B cell (primary cell): ENCODE data around the gene ARMC12. TPM values are rescaled to one million over a fixed set of nuclear protein-coding genes. Genes with fewer than 3 reads are reported as not detected.
A peak's percentile ranks its signal among the peaks of the same experiment; 100 is the strongest.

Experiments
- ATAC-seq: fragments of 200-7000 bp; cut with Tn5 transposase; one replicate; pipeline ENCODE4 v1.10.0; 2021; ENCODE audit warnings: low read depth, mild to moderate bottlenecking, moderate number of reproducible peaks, moderate library complexity
- CTCF ChIA-PET: fragments of 350-600 bp; sonication (Branson Sonifier 250); formaldehyde crosslinking; loops from one replicate; lab custom pipeline; 2021; ENCODE audit warnings: antibody characterized with exemption, inconsistent platforms; lab: Charles Lee
- POLR2A ChIA-PET: fragments of 350-600 bp; sonication (Branson Sonifier 250); formaldehyde crosslinking; loops from one replicate; lab custom pipeline; 2021; ENCODE audit warnings: antibody characterized with exemption; lab: Charles Lee
- DNase-seq: peaks from one replicate; pipeline ENCODE4 v3.0.0; 2013
- H2AFZ ChIP-seq: 2 replicates; pipeline ENCODE4 v1.6.1; 2012; ENCODE audit warnings: mild to moderate bottlenecking, low read depth, low read length; ENCODE audit not compliant: insufficient read depth, poor library complexity, severe bottlenecking
- H3K27ac ChIP-seq, 2 donors: 1 replicate in 1 of 2; 2 replicates in 1 of 2; pipeline ENCODE4 v1.5.1; 2012 to 2013; ENCODE audit warnings: low read length in 2 of 2, mild to moderate bottlenecking in 2 of 2, moderate library complexity in 1 of 2
- H3K27me3 ChIP-seq, 4 experiments: fragments of 200-600 bp in 1 of 4; sonication (generic) in 1 of 4; replicated peaks in 1 of 4; 1 replicate in 2 of 4; 2 replicates in 2 of 4; pipeline versions ENCODE4 v1.6.1 to v1.7.0; 2013 to 2016; ENCODE audit warnings: low read length in 3 of 4, mild to moderate bottlenecking in 2 of 4, mixed read lengths in 1 of 4, moderate library complexity in 1 of 4; ENCODE audit not compliant: insufficient read depth in 4 of 4, control insufficient read depth in 3 of 4; ENCODE audit errors: control extremely low read depth in 1 of 4
- H3K36me3 ChIP-seq, 2 experiments: replicated peaks in 1 of 2; 1 replicate in 1 of 2; 2 replicates in 1 of 2; pipeline versions ENCODE4 v1.6.1 to v1.7.1; 2013; ENCODE audit warnings: low read length in 1 of 2; ENCODE audit not compliant: insufficient read depth in 2 of 2, control insufficient read depth in 1 of 2; ENCODE audit errors: control extremely low read depth in 1 of 2, extremely low read depth in 1 of 2
- H3K4me1 ChIP-seq, 2 donors: fragments of 200-600 bp in 1 of 2; sonication (generic) in 1 of 2; 1 replicate in 1 of 2; 2 replicates in 1 of 2; pipeline versions ENCODE4 v1.5.1 to v1.6.1; 2013 to 2017; ENCODE audit warnings: low read length in 2 of 2; ENCODE audit not compliant: control insufficient read depth in 2 of 2, insufficient read depth in 2 of 2
- H3K4me2 ChIP-seq: replicated peaks from 2 replicates; pipeline ENCODE3; 2012; ENCODE audit warnings: mild to moderate bottlenecking, low read depth, low read length; ENCODE audit not compliant: poor library complexity, severe bottlenecking
- H3K4me3 ChIP-seq, 5 experiments: fragments of 200-600 bp in 1 of 5; sonication (generic) in 1 of 5; 1 replicate in 3 of 5; 2 replicates in 2 of 5; pipeline versions ENCODE4 v1.5.1 to v1.7.0; 2011 to 2016; ENCODE audit warnings: low read length in 4 of 5, mild to moderate bottlenecking in 4 of 5, low read depth in 2 of 5, control low read depth in 1 of 5, moderate library complexity in 1 of 5; ENCODE audit not compliant: insufficient read depth in 1 of 5; ENCODE audit errors: control extremely low read depth in 1 of 5, extremely low read depth in 1 of 5
- H3K79me2 ChIP-seq: fragments of 200-600 bp; sonication (generic); one replicate; pipeline ENCODE4 v1.6.0; 2016; ENCODE audit warnings: low read length; ENCODE audit not compliant: control insufficient read depth, insufficient read depth
- H3K9ac ChIP-seq: fragments of 200-600 bp; sonication (generic); 2 replicates; pipeline ENCODE4 v1.6.1; 2017; ENCODE audit warnings: mild to moderate bottlenecking, low read length, moderate library complexity
- H3K9me3 ChIP-seq, 3 donors: one replicate each; pipeline versions ENCODE4 v1.6.1 to v1.7.1; 2013; ENCODE audit warnings: low read length in 2 of 3; ENCODE audit not compliant: control insufficient read depth in 2 of 3, insufficient read depth in 1 of 3; ENCODE audit errors: control extremely low read depth in 1 of 3
- H4K20me1 ChIP-seq: 2 replicates; pipeline ENCODE4 v1.6.0; 2012; ENCODE audit warnings: mild to moderate bottlenecking, low read length; ENCODE audit not compliant: insufficient read depth, control insufficient read depth, poor library complexity, severe bottlenecking
- H3K27ac Mint-ChIP-seq: one replicate; pipeline ENCODE4 v1.8.0; 2021; ENCODE audit warnings: mixed read lengths
- H3K27me3 Mint-ChIP-seq: one replicate; pipeline ENCODE4 v1.8.0; 2021; ENCODE audit warnings: mixed read lengths
- H3K4me1 Mint-ChIP-seq: one replicate; pipeline ENCODE4 v1.8.0; 2021; ENCODE audit warnings: mixed read lengths
- H3K4me3 Mint-ChIP-seq: one replicate; pipeline ENCODE4 v1.8.0; 2021; ENCODE audit warnings: mixed read lengths
- H3K9me3 Mint-ChIP-seq: one replicate; pipeline ENCODE4 v1.8.0; 2022; ENCODE audit warnings: mixed read lengths; ENCODE audit not compliant: insufficient read depth
- EZH2 ChIP-seq: IDR thresholded peaks from 2 replicates; pipeline ENCODE4 v1.6.1; 2012; ENCODE audit warnings: borderline replicate concordance, low read depth, mild to moderate bottlenecking, moderate library complexity, low read length; ENCODE audit not compliant: insufficient read depth, poor library complexity, severe bottlenecking
- WGBS: methylation state at CpG from one replicate; pipeline ENCODE4 v1.1.5; 2013; ENCODE audit warnings: missing lambda C conversion rate; ENCODE audit not compliant: insufficient coverage; 5-methylcytosine and 5-hydroxymethylcytosine counted together
- intact Hi-C: fragments of 100-400 bp; cut with micrococcal nuclease; formaldehyde crosslinking; loops from one replicate; pipeline ENCODE4 v1.10.0; 2022
- polyA plus RNA-seq: library from polyadenylated mRNA; depleted of rRNA; stranded (reverse); fragments of >200 nt; gene quantifications from 2 replicates; pipeline ENCODE4 v1.2.3, GENCODE V29; 2012
- total RNA-seq, 2 donors: library from RNA; stranded (reverse); fragments of 120-200 nt in 1 of 2; gene quantifications; 1 replicate in 1 of 2; 2 replicates in 1 of 2; pipeline versions ENCODE4 v1.2.3 to v1.2.4, GENCODE V29; 2013 to 2022
- TF ChIP-seq, protein P1 (sequence below): fragments of 200-600 bp; IDR thresholded peaks from one replicate; pipeline ENCODE4 v1.8.0; 2022; ENCODE audit warnings: antibody characterized with exemption, mild to moderate bottlenecking

Gene ARMC12
- total and polyA plus RNA-seq, 2 donors (not counting 1 experiment from before 2014, with no cell fraction given), result 0.52 to 2.8 TPM

DNA sequence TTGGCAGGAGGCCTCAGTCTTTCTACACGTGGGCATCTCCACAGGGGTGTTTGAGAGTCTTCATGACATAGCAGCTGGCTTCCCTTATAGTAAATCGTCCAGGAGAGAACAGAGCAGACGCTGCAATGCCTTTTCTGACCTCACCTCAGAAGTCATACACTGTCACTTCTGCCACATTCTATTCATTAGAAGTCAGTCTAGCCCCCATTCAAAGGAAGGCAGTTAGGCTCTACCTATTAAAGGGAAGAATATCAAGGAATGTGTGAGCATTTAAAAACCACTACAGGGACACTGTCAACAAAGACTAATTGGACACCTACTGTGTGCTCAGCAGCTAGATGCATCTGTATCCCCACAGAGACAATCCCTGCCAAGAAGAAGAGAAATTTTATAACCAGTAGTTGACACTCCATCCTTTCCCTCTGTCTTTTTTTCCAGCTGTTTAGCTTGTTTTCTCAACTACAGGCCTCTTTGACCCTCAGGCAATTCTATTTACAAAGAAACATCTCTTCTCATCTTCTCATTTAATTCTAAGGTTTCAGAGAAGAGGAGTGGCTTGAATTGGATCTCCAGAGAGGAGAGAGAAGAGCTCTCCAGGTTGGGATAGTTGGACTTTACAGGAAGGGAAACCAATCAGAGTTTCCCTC is 18.6 kb downstream of the ARMC12 start:
- CTCF ChIA-PET, result interaction anchor here (0.6 kb wide), 1 partner anchor 133 kb away, joined by 3 read pairs; no protein-coding TSS in a partner anchor
- Histone ChIP-seq H3K27ac (no peak overlapping the region), H3K4me1 (peaks cover 21 to 26% of the 10 kb centered on the region in 2 donors), H3K4me2 (no peak overlapping the region), H2AFZ (no peak overlapping the region), H3K4me3 (no peak overlapping the region), H3K79me2 (no peaks in the 10 kb centered on the region), H3K27me3 (peaks cover 0 to 3% (median 1%) of the 10 kb centered on the region in 4 experiments), H3K9ac (no peak overlapping the region), H4K20me1 (no peaks in the 10 kb centered on the region), H3K9me3 (peaks cover 0 to 9% (median 4%) of the 10 kb centered on the region in 3 donors), H3K36me3 (no peaks in the 10 kb centered on the region)
- no peak for ATAC-seq
- 81% methylated on average over 3 of the region's 3 CpGs for WGBS
- TF ChIP-seq, protein P1, sequence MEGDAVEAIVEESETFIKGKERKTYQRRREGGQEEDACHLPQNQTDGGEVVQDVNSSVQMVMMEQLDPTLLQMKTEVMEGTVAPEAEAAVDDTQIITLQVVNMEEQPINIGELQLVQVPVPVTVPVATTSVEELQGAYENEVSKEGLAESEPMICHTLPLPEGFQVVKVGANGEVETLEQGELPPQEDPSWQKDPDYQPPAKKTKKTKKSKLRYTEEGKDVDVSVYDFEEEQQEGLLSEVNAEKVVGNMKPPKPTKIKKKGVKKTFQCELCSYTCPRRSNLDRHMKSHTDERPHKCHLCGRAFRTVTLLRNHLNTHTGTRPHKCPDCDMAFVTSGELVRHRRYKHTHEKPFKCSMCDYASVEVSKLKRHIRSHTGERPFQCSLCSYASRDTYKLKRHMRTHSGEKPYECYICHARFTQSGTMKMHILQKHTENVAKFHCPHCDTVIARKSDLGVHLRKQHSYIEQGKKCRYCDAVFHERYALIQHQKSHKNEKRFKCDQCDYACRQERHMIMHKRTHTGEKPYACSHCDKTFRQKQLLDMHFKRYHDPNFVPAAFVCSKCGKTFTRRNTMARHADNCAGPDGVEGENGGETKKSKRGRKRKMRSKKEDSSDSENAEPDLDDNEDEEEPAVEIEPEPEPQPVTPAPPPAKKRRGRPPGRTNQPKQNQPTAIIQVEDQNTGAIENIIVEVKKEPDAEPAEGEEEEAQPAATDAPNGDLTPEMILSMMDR, result no peak
- TF ChIP-seq EZH2, result no peak
- no peak for DNase-seq
- POLR2A ChIA-PET, result no interaction called here
- Mint-ChIP-seq H3K27ac (no peak overlapping the region), H3K4me3 (no peak overlapping the region), H3K9me3 (peaks cover 3% of the 10 kb centered on the region), H3K27me3 (peaks cover 7% of the 10 kb centered on the region), H3K4me1 (peaks cover 25% of the 10 kb centered on the region)
- intact Hi-C loops, result no loop called here

DNA sequence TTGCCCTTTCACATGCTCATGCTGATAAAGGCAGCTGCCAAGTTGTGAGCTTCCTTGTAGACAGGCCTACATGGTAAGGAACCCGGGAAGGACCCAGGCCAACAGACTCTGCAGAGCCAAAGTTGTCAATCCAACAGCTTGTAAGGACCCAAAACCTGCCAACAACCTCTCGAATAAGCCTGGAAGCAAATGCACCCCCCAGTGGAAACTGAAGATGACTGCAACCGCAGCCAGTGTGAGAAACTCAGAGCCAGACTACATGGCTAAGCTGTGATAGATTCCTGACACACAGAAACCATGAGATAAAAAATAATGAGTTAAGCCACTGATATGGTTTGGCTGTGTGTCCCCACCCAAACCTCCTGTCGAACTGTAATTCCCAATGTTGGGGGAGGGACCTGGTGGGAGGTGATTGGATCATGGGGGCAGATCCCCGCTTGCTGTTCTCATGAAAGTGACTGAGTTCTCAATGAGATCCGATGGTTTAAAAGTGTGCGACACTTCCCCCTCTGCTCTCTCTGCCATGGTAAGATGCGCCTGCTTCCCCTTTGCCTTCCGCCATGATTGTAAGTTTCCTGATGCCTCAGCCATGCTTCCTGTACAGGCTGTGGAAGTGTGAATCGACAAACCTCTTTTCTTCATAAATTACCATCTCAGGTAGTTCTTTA is 20.8 kb downstream of the ARMC12 start:
- Histone ChIP-seq H3K27ac (no peak overlapping the region), H3K79me2 (no peaks in the 10 kb centered on the region), H3K4me3 (no peak overlapping the region), H3K9ac (no peak overlapping the region), H4K20me1 (no peaks in the 10 kb centered on the region), H3K4me2 (peak overlapping the region; percentile 33), H3K9me3 (peaks cover 0 to 16% (median 6%) of the 10 kb centered on the region in 3 donors), H2AFZ (peak overlapping the region; percentile 9), H3K4me1 (peaks cover 21 to 26% of the 10 kb centered on the region in 2 donors), H3K27me3 (peaks cover 0 to 20% (median 3%) of the 10 kb centered on the region in 4 experiments), H3K36me3 (no peaks in the 10 kb centered on the region)
- Mint-ChIP-seq H3K27me3 (peaks cover 18% of the 10 kb centered on the region), H3K9me3 (peaks cover 3% of the 10 kb centered on the region), H3K4me3 (no peak overlapping the region), H3K4me1 (peaks cover 27% of the 10 kb centered on the region), H3K27ac (peak overlapping the region; percentile 33)
- DNase-seq (no peak), ATAC-seq (peak; percentile 10)
- intact Hi-C loops, result no loop called here
- TF ChIP-seq EZH2, result no peak
- TF ChIP-seq, protein P1, result peak; percentile 21
- ChIA-PET CTCF (interaction anchor here (1.4 kb wide), 1 partner anchor 173 kb away, joined by 4 read pairs; no protein-coding TSS in a partner anchor), POLR2A (interaction anchor here (0.7 kb wide), 1 partner anchor 38 kb away, joined by 4 read pairs; no protein-coding TSS in a partner anchor)
- WGBS, result 69% methylated on average over 6 of the region's 10 CpGs
